Endothelial cell of umbilical vein (primary cell): ENCODE results near the gene MT2A. TPM values are rescaled to one million over a fixed set of nuclear protein-coding genes. Genes with fewer than 3 reads are reported as not detected.

ENCODE experiments used
- BruUV-seq: library from RNA; stranded (reverse); fragments of 400-500 nt; replicated peaks from 2 replicates; lab custom pipeline; 2021; lab: Mats Ljungman, UMichigan
- CTCF ChIA-PET: fragments of 300-600, 350-600 bp; sonication (Branson Sonifier 250); formaldehyde crosslinking; loops from one replicate; lab custom pipeline; 2021; ENCODE audit warnings: antibody characterized with exemption, inconsistent platforms; lab: Charles Lee
- POLR2A ChIA-PET: fragments of 300-600, 350-600 bp; sonication (Branson Sonifier 250); formaldehyde crosslinking; loops from one replicate; lab custom pipeline; 2021; ENCODE audit warnings: antibody characterized with exemption, inconsistent platforms; lab: Charles Lee
- DNase-seq: peaks from one replicate; pipeline ENCODE4 v3.0.0-alpha.2; 2011; ENCODE audit warnings: low read depth, low spot score
- FAIRE-seq: peaks from 2 replicates; lab custom pipeline; 2011; peaks lifted over from hg19 to GRCh38; lab: Jason Lieb, UNC
- H2AFZ ChIP-seq: 2 replicates; pipeline ENCODE4 v1.6.0; 2012; ENCODE audit warnings: low read depth, low read length, control low read depth, inconsistent platforms
- H3K27ac ChIP-seq: 2 replicates; pipeline ENCODE4 v1.5.1; 2011; ENCODE audit warnings: low read depth, mild to moderate bottlenecking, control low read depth, low read length, moderate library complexity; ENCODE audit not compliant: insufficient read depth
- H3K27me3 ChIP-seq, 2 experiments: 2 replicates each; pipeline versions ENCODE4 v1.6.0 to v1.6.1; 2011; ENCODE audit warnings: low read length in 2 of 2, mixed read lengths in 1 of 2; ENCODE audit not compliant: control insufficient read depth in 2 of 2, insufficient read depth in 2 of 2
- H3K36me3 ChIP-seq, 2 experiments: 2 replicates in 1 of 2; 3 replicates in 1 of 2; pipeline ENCODE4 v1.5.1; 2011; ENCODE audit warnings: low read length in 2 of 2, mild to moderate bottlenecking in 1 of 2, moderate library complexity in 1 of 2; ENCODE audit not compliant: control insufficient read depth in 2 of 2, insufficient read depth in 2 of 2; ENCODE audit errors: extremely low read depth in 1 of 2
- H3K4me1 ChIP-seq: 3 replicates; pipeline ENCODE4 v1.5.1; 2011; ENCODE audit warnings: mild to moderate bottlenecking, low read length; ENCODE audit not compliant: control insufficient read depth, insufficient read depth; ENCODE audit errors: extremely low read depth
- H3K4me2 ChIP-seq: 2 replicates; pipeline ENCODE4 v1.6.1; 2011; ENCODE audit warnings: low read length, control low read depth, mixed read lengths; ENCODE audit not compliant: insufficient read depth
- H3K4me3 ChIP-seq, 3 experiments: fragments of 200-600 bp in 1 of 3; sonication (generic), shearing (Covaris generic) in 1 of 3; replicated peaks in 1 of 3; 2 replicates each; pipeline ENCODE4 v1.5.1; 2011 to 2016; ENCODE audit warnings: control low read depth in 3 of 3, low read length in 3 of 3, mild to moderate bottlenecking in 2 of 3, inconsistent platforms in 1 of 3, low read depth in 1 of 3, moderate library complexity in 1 of 3; ENCODE audit not compliant: insufficient read depth in 1 of 3
- H3K79me2 ChIP-seq: 2 replicates; pipeline ENCODE4 v1.6.0; 2012; ENCODE audit warnings: low read length, inconsistent platforms; ENCODE audit not compliant: control insufficient read depth, insufficient read depth
- H3K9ac ChIP-seq: replicated peaks from 2 replicates; pipeline ENCODE3; 2011; ENCODE audit warnings: low read length, control low read depth; ENCODE audit not compliant: insufficient read depth; ENCODE audit errors: extremely low read depth
- H3K9me1 ChIP-seq: replicated peaks from 3 replicates; pipeline ENCODE4 v1.6.0; 2011; ENCODE audit warnings: mild to moderate bottlenecking, low read length; ENCODE audit not compliant: control insufficient read depth, insufficient read depth; ENCODE audit errors: extremely low read depth
- H3K9me3 ChIP-seq: replicated peaks from 2 replicates; pipeline ENCODE4 v1.5.1; 2012; ENCODE audit warnings: low read length, inconsistent platforms; ENCODE audit not compliant: control insufficient read depth, insufficient read depth
- H4K20me1 ChIP-seq: replicated peaks from 2 replicates; pipeline ENCODE3; 2011; ENCODE audit warnings: mild to moderate bottlenecking, low read length; ENCODE audit not compliant: control insufficient read depth, insufficient read depth; ENCODE audit errors: extremely low read depth
- EZH2 ChIP-seq: IDR thresholded peaks from 2 replicates; pipeline ENCODE4 v1.6.1; 2012; ENCODE audit warnings: borderline replicate concordance, low read depth, mild to moderate bottlenecking, moderate library complexity, low read length, inconsistent platforms; ENCODE audit not compliant: severe bottlenecking
- JUN ChIP-seq: IDR thresholded peaks from 2 replicates; pipeline ENCODE4 v1.6.1; 2011; ENCODE audit warnings: borderline replicate concordance, low read depth; ENCODE audit not compliant: insufficient read length, insufficient read depth
- POLR2A ChIP-seq: IDR thresholded peaks from 2 replicates; pipeline ENCODE4 v1.6.1; 2012; ENCODE audit warnings: low read depth, mild to moderate bottlenecking, control low read depth, low read length
- POLR2AphosphoS5 ChIP-seq: IDR thresholded peaks from 2 replicates; pipeline ENCODE4 v1.6.1; 2012; ENCODE audit warnings: low read depth, mild to moderate bottlenecking, control low read depth, low read length, moderate library complexity; ENCODE audit not compliant: insufficient read depth
- dilution Hi-C: fragments of 300-500 bp; cut with MboI; formaldehyde crosslinking; loops from one replicate; pipeline ENCODE4 v1.15.0; 2019; ENCODE audit warnings: low sequenced_read_pairs; ENCODE audit not compliant: extremely low pct_ligation_motif_present
- intact Hi-C: fragments of 100-400 bp; cut with micrococcal nuclease; formaldehyde crosslinking; loops from one replicate; pipeline ENCODE4 v1.10.0; 2022
- polyA plus RNA-seq, 4 experiments: library from polyadenylated mRNA; depleted of rRNA in 3 of 4; stranded (reverse) in 3 of 4; unstranded in 1 of 4; fragments of >200 nt; gene quantifications; 2 replicates each; pipeline versions ENCODE4 v1.2.1 to v1.2.3, GENCODE V29; 2011 to 2012; ENCODE audit warnings: missing spikeins in 1 of 4
- total RNA-seq: library from RNA; stranded (reverse); gene quantifications from 2 replicates; pipeline ENCODE4 v1.2.3, GENCODE V29; 2021
- TF ChIP-seq, protein P1 (sequence below): IDR thresholded peaks from 2 replicates; pipeline ENCODE4 v1.6.1; 2011; ENCODE audit not compliant: insufficient read depth, insufficient read length

Gene MT2A
- total and polyA plus RNA-seq, 2 donors (not counting 3 experiments of a cell fraction or from before 2014, with no cell fraction given) = 276 to 1,337 TPM

GRCh38 chr16:56636616-56637413 is 28.4 kb downstream of the MT2A start:
- peak; percentile 42 for FAIRE-seq
- intact Hi-C loops = no loop called here

DNA sequence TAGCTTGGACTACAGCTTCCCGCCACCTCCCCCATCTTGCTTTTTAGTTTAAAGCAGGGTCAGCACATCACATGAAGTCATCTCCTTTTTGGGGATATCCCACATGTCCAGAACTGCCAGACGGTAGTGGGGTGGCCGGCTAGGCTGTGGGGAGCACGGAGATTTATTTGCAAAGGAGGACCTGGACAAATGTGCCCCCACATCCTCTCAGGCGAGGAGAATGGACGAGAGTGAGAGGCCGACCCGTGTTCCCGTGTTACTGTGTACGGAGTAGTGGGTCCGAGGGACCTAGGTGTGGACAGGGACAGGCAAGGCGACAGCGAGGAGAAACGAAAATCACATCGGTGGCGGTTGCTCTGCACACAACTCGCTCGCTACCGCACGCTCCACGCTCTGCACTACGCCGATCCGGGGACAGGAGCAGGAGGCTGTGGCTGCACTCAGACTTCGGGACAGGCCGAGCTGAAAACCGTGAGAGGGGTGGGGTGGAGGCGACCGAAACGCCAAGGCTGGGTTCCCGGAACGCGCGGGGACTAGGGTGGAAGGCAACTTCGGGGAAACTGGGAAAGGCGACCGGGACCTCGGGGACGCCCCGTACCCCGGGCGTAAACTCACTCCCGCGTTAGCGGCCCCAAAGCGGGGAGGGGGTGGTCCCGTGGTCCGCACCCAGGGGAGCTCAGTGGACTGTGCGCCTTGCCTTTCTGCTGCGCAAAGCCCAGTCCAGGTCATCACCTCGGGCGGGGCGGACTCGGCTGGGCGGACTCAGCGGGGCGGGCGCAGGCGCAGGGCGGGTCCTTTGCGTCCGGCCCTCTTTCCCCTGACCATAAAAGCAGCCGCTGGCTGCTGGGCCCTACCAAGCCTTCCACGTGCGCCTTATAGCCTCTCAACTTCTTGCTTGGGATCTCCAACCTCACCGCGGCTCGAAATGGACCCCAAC is 29.7 kb downstream of the MT2A start, which contains the start of gene MT1A:
Gene MT1A (plus strand): TSS at position 853 of the 937 bp plus-strand sequence. CDS start 73 bp downstream, at position 926.
- FAIRE-seq (peak; percentile 85), DNase-seq (peak; percentile 28)
- Histone ChIP-seq H3K4me3 (peak within 1 kb of the TSS in 2 of 3 experiments; percentile 38 to 48), H2AFZ (peak within 1 kb of the TSS; percentile 84), H3K4me1 (peaks cover 14% of the 10 kb centered on the region), H3K4me2 (peak within 1 kb of the TSS; percentile 70), H3K27me3 (peaks cover 34 to 44% of the 10 kb centered on the region in 2 experiments), H3K36me3 (no peaks in the 10 kb centered on the region), H3K9ac (no peak within 1 kb of the TSS), H3K79me2 (no peaks in the 10 kb centered on the region), H3K9me3 (no peaks in the 10 kb centered on the region), H3K27ac (no peak within 1 kb of the TSS), H4K20me1 (no peaks in the 10 kb centered on the region), H3K9me1 (no peaks in the 10 kb centered on the region)
- ChIA-PET POLR2A (interaction anchor here (1.1 kb wide), 1 partner anchor 12 kb away, joined by 4 read pairs; the partner anchor contains the start of gene MT1E), CTCF (interaction anchor here (1.0 to 1.3 kb wide), 5 partner anchors 15 to 63 kb away, joined by 3 to 5 read pairs (median 4); partner anchors contain the start of gene MT2A)
- dilution Hi-C loops (no loop called here), intact Hi-C loops (loop anchor here (2.0 kb wide), 1 partner anchor 45 kb away; the partner anchor contains the start of gene MT1X)
- no TSS peak for BruUV-seq
- no peak for TF ChIP-seq JUN
- peak; percentile 61 for TF ChIP-seq EZH2
- TF ChIP-seq POLR2A = peak; percentile 53

More at GRCh38 chr16:56636616-56637413, 28.4 kb downstream of the MT2A start:
- H3K4me1 ChIP-seq = peaks cover 19% of the 10 kb centered on the region
- BruUV-seq = no TSS peak
- peaks cover 34 to 39% of the 10 kb centered on the region in 2 experiments for H3K27me3 ChIP-seq
- no peaks in the 10 kb centered on the region for H3K9me1 ChIP-seq
- CTCF ChIA-PET = interaction anchor here (0.6 to 1.3 kb wide), 4 partner anchors 10 to 60 kb away, joined by 3 to 4 read pairs (median 3); no protein-coding TSS in a partner anchor
- dilution Hi-C loops = no loop called here
- H4K20me1 ChIP-seq = no peaks in the 10 kb centered on the region
- DNase-seq = no peak
- H2AFZ ChIP-seq = no peak overlapping the region
- H3K9me3 ChIP-seq = no peaks in the 10 kb centered on the region
- TF ChIP-seq POLR2AphosphoS5 = no peak
- TF ChIP-seq, protein P1, sequence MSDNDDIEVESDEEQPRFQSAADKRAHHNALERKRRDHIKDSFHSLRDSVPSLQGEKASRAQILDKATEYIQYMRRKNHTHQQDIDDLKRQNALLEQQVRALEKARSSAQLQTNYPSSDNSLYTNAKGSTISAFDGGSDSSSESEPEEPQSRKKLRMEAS = no peak
- H3K4me3 ChIP-seq = no peak overlapping the region
- no peak overlapping the region for H3K4me2 ChIP-seq
- no peak overlapping the region for H3K9ac ChIP-seq
- H3K27ac ChIP-seq = no peak overlapping the region
- POLR2A ChIA-PET = interaction anchor here (2.1 kb wide), 1 partner anchor 12 kb away, joined by 6 read pairs; the partner anchor contains the start of gene MT1E
- H3K36me3 ChIP-seq = no peaks in the 10 kb centered on the region
- no peaks in the 10 kb centered on the region for H3K79me2 ChIP-seq
